ENCODE data around the gene NISCH. TPM values are rescaled to one million over a fixed set of nuclear protein-coding genes. Genes with fewer than 3 reads are reported as not detected.

NISCH gene
- total and polyA plus RNA-seq, 2 donors (not counting 1 experiment from before 2014, with no cell fraction given), result 31.1 to 69.9 TPM

DNA sequence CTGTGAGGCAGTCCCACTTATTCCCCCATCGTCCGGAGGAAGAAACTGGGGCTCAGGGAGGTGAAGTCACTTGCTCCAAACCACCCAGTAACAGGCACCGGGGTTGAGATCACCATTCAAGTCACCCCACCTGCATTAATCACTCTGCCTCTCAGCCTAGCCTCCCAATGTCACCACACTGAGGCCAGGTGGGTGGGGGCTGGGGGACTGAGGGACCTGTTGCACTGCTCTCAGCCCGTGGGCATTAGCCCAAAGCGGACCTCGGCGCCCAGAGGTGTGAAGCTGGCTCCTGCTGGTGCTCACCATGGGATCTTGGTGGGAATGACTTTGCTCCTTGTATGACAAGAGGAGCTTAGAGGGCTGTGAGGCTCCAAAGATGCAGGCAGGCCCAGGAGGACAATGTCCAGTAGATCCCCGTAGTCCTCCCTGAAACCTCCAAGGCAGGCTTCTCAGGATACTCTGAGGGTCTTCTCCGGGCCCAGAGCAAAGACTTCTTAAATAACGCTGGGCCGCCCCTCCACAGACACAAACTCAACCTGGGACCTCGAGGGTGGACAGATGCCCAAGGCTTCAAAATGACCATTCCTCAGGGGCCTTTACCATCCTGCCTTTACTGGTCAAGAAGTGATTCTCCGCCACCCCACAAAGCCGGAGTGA is 76.6 kb downstream of the NISCH start:
- Histone ChIP-seq H3K9ac (ENCODE audit: insufficient read depth, low read length) (peak overlapping the region; percentile 23), H3K4me1 (ENCODE audit: control insufficient read depth, extremely low read depth, insufficient read depth, low read length) (peaks cover 24% of the 10 kb centered on the region), H2AFZ (ENCODE audit: low read length) (no peak overlapping the region)

DNA sequence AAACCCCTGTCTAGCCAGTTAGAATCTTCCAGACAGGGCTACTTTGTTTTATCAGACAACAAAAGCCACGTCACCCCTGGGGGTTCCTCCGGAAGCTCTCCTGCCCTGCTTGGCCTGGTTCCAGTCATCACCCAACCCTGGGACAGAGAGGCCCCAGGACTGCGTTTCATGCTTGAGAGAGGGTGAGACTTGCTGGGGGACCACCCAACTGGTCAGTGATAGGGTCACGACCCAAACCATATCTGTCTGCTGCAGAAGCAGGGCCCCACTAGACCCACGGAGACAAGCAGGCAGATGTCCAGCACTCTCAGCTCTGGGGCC is 77.1 kb downstream of the NISCH start:
- DNase-seq (ENCODE audit: low read depth in 2 of 2), result peak; percentile 58 to 62
- Histone ChIP-seq H3K36me3 (ENCODE audit: control insufficient read depth, insufficient read depth, low read length) (peaks cover 7% of the 10 kb centered on the region), H3K4me2 (ENCODE audit: extremely low read depth, insufficient read depth, low read length) (peak overlapping the region; percentile 85), H3K79me2 (ENCODE audit: control insufficient read depth, insufficient read depth, low read length) (peaks cover 32% of the 10 kb centered on the region), H2AFZ (ENCODE audit: low read length) (no peak overlapping the region), H3K9ac (ENCODE audit: insufficient read depth, low read length) (peak overlapping the region; percentile 65), H3K4me3 (replicated peaks in 1 of 4; ENCODE audit: control extremely low read depth in 1 of 4, insufficient read depth in 1 of 4, low read depth in 3 of 4, low read length in 4 of 4) (peak overlapping the region; percentile 61 to 80 (median 70)), H3K27ac (ENCODE audit: insufficient read depth, low read length) (peak overlapping the region; percentile 23), H3K9me3 (ENCODE audit: control insufficient read depth, insufficient read depth, low read depth, low read length) (no peaks in the 10 kb centered on the region), H4K20me1 (ENCODE audit: control insufficient read depth, extremely low read depth, insufficient read depth, low read length) (no peaks in the 10 kb centered on the region), H3K27me3 (ENCODE audit: control insufficient read depth, insufficient read depth, low read length) (no peaks in the 10 kb centered on the region), H3K4me1 (ENCODE audit: control insufficient read depth, extremely low read depth, insufficient read depth, low read length) (peaks cover 19% of the 10 kb centered on the region)
- TF ChIP-seq EZH2 (IDR thresholded peaks at IDR 0.05; ENCODE audit: low read length, missing control alignments), result no peak
- TF ChIP-seq, protein P1, sequence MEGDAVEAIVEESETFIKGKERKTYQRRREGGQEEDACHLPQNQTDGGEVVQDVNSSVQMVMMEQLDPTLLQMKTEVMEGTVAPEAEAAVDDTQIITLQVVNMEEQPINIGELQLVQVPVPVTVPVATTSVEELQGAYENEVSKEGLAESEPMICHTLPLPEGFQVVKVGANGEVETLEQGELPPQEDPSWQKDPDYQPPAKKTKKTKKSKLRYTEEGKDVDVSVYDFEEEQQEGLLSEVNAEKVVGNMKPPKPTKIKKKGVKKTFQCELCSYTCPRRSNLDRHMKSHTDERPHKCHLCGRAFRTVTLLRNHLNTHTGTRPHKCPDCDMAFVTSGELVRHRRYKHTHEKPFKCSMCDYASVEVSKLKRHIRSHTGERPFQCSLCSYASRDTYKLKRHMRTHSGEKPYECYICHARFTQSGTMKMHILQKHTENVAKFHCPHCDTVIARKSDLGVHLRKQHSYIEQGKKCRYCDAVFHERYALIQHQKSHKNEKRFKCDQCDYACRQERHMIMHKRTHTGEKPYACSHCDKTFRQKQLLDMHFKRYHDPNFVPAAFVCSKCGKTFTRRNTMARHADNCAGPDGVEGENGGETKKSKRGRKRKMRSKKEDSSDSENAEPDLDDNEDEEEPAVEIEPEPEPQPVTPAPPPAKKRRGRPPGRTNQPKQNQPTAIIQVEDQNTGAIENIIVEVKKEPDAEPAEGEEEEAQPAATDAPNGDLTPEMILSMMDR (conservative IDR thresholded peaks at IDR 0.05 in 1 of 2, IDR thresholded peaks at IDR 0.05 in 1 of 2; ENCODE audit: low read depth in 1 of 2, low read length in 2 of 2), result no peak

More for the DNA sequence above, 76.6 kb downstream of the NISCH start:
- Histone ChIP-seq H3K27me3 (ENCODE audit: control insufficient read depth, insufficient read depth, low read length) (no peaks in the 10 kb centered on the region), H4K20me1 (ENCODE audit: control insufficient read depth, extremely low read depth, insufficient read depth, low read length) (no peaks in the 10 kb centered on the region), H3K4me2 (ENCODE audit: extremely low read depth, insufficient read depth, low read length) (peak overlapping the region; percentile 85), H3K9me3 (ENCODE audit: control insufficient read depth, insufficient read depth, low read depth, low read length) (no peaks in the 10 kb centered on the region), H3K4me3 (replicated peaks in 1 of 4; ENCODE audit: control extremely low read depth in 1 of 4, insufficient read depth in 1 of 4, low read depth in 3 of 4, low read length in 4 of 4) (peak overlapping the region; percentile 61 to 80 (median 70)), H3K79me2 (ENCODE audit: control insufficient read depth, insufficient read depth, low read length) (peaks cover 27% of the 10 kb centered on the region), H3K36me3 (ENCODE audit: control insufficient read depth, insufficient read depth, low read length) (peaks cover 11% of the 10 kb centered on the region), H3K27ac (ENCODE audit: insufficient read depth, low read length) (peak overlapping the region; percentile 23)
- no peak for TF ChIP-seq EZH2 (IDR thresholded peaks at IDR 0.05; ENCODE audit: low read length, missing control alignments)
- TF ChIP-seq, protein P1 (conservative IDR thresholded peaks at IDR 0.05 in 1 of 2, IDR thresholded peaks at IDR 0.05 in 1 of 2; ENCODE audit: low read depth in 1 of 2, low read length in 2 of 2), result no peak
- DNase-seq (ENCODE audit: low read depth in 2 of 2), result no peak

GRCh38 chr3:52532838-52533622 is 77.6 kb downstream of the NISCH start:
- Histone ChIP-seq H3K79me2 (ENCODE audit: control insufficient read depth, insufficient read depth, low read length) (peaks cover 37% of the 10 kb centered on the region), H3K36me3 (ENCODE audit: control insufficient read depth, insufficient read depth, low read length) (peaks cover 2% of the 10 kb centered on the region), H3K4me3 (replicated peaks in 1 of 4; ENCODE audit: control extremely low read depth in 1 of 4, insufficient read depth in 1 of 4, low read depth in 3 of 4, low read length in 4 of 4) (peak overlapping the region; percentile 61 to 80 (median 70)), H3K4me1 (ENCODE audit: control insufficient read depth, extremely low read depth, insufficient read depth, low read length) (peaks cover 21% of the 10 kb centered on the region), H2AFZ (ENCODE audit: low read length) (no peak overlapping the region), H4K20me1 (ENCODE audit: control insufficient read depth, extremely low read depth, insufficient read depth, low read length) (no peaks in the 10 kb centered on the region), H3K9me3 (ENCODE audit: control insufficient read depth, insufficient read depth, low read depth, low read length) (no peaks in the 10 kb centered on the region), H3K9ac (ENCODE audit: insufficient read depth, low read length) (peak overlapping the region; percentile 65), H3K27me3 (ENCODE audit: control insufficient read depth, insufficient read depth, low read length) (no peaks in the 10 kb centered on the region), H3K27ac (ENCODE audit: insufficient read depth, low read length) (peak overlapping the region; percentile 27), H3K4me2 (ENCODE audit: extremely low read depth, insufficient read depth, low read length) (peak overlapping the region; percentile 85)
- DNase-seq (ENCODE audit: low read depth in 2 of 2), result peak; percentile 10 to 15
- TF ChIP-seq EZH2 (IDR thresholded peaks at IDR 0.05; ENCODE audit: low read length, missing control alignments), result no peak
- TF ChIP-seq, protein P1 (conservative IDR thresholded peaks at IDR 0.05 in 1 of 2, IDR thresholded peaks at IDR 0.05 in 1 of 2; ENCODE audit: low read depth in 1 of 2, low read length in 2 of 2), result no peak
